ENCODE results near the gene SNX27.

Gene SNX27

GRCh38 chr1:151708891-151709290, 97.0 kb downstream of the SNX27 start:
- H3K27ac Mint-ChIP-seq = no peak overlapping the region
- peaks cover 49% of the 10 kb centered on the region for H3K27me3 Mint-ChIP-seq
- H3K4me3 Mint-ChIP-seq = no peak overlapping the region
- H3K4me1 Mint-ChIP-seq = peaks cover 6% of the 10 kb centered on the region
- H3K36me3 Mint-ChIP-seq = no peaks in the 10 kb centered on the region
- CTCF ChIA-PET = interaction anchor here (1.3 kb wide), 1 partner anchor 26 kb away, joined by 3 read pairs; no protein-coding TSS in a partner anchor
- H3K9me3 Mint-ChIP-seq = no peaks in the 10 kb centered on the region
- DNase-seq = no peak

- DNase-seq = peak; percentile 35
- CTCF ChIA-PET = interaction anchor here (1.3 kb wide), 1 partner anchor 24 kb away, joined by 3 read pairs; no protein-coding TSS in a partner anchor
- Mint-ChIP-seq H3K36me3 (no peaks in the 10 kb centered on the region), H3K27ac (no peak overlapping the region), H3K4me1 (peaks cover 6% of the 10 kb centered on the region), H3K27me3 (peaks cover 63% of the 10 kb centered on the region), H3K4me3 (no peak overlapping the region), H3K9me3 (no peaks in the 10 kb centered on the region)
These were observed 98.5 kb downstream of the SNX27 start for GRCh38 chr1:151710187-151710840.

- CTCF ChIA-PET = interaction anchor here (1.8 kb wide), 1 partner anchor 125 kb away, joined by 4 read pairs; no protein-coding TSS in a partner anchor
- H3K27me3 Mint-ChIP-seq = peaks cover 66% of the 10 kb centered on the region
- no peak overlapping the region for H3K27ac Mint-ChIP-seq
- DNase-seq = no peak
- H3K9me3 Mint-ChIP-seq = no peaks in the 10 kb centered on the region
- peaks cover 6% of the 10 kb centered on the region for H3K4me1 Mint-ChIP-seq
- no peak overlapping the region for H3K4me3 Mint-ChIP-seq
- no peaks in the 10 kb centered on the region for H3K36me3 Mint-ChIP-seq
These were observed 99.4 kb downstream of the SNX27 start for GRCh38 chr1:151711044-151711800.

GRCh38 chr1:151711951-151712350, 100.1 kb downstream of the SNX27 start:
- Mint-ChIP-seq H3K4me1 (peaks cover 4% of the 10 kb centered on the region), H3K36me3 (no peaks in the 10 kb centered on the region), H3K27ac (no peak overlapping the region), H3K9me3 (no peaks in the 10 kb centered on the region), H3K27me3 (peaks cover 69% of the 10 kb centered on the region), H3K4me3 (no peak overlapping the region)
- DNase-seq = no peak
- CTCF ChIA-PET = interaction anchor here (1.8 kb wide), 1 partner anchor 125 kb away, joined by 4 read pairs; no protein-coding TSS in a partner anchor

GRCh38 chr1:151713044-151713443, 101.2 kb downstream of the SNX27 start:
- CTCF ChIA-PET = interaction anchor here (1.8 kb wide), 1 partner anchor 123 kb away, joined by 4 read pairs; no protein-coding TSS in a partner anchor
- no peak overlapping the region for H3K4me3 Mint-ChIP-seq
- peaks cover 5% of the 10 kb centered on the region for H3K4me1 Mint-ChIP-seq
- peaks cover 78% of the 10 kb centered on the region for H3K27me3 Mint-ChIP-seq
- no peaks in the 10 kb centered on the region for H3K9me3 Mint-ChIP-seq
- no peak for DNase-seq
- no peak overlapping the region for H3K27ac Mint-ChIP-seq
- no peaks in the 10 kb centered on the region for H3K36me3 Mint-ChIP-seq

- peaks cover 5% of the 10 kb centered on the region for H3K4me1 Mint-ChIP-seq
- H3K36me3 Mint-ChIP-seq = no peaks in the 10 kb centered on the region
- CTCF ChIA-PET = no interaction called here
- no peaks in the 10 kb centered on the region for H3K9me3 Mint-ChIP-seq
- peak overlapping the region; percentile 43 for H3K27ac Mint-ChIP-seq
- H3K27me3 Mint-ChIP-seq = peaks cover 86% of the 10 kb centered on the region
- H3K4me3 Mint-ChIP-seq = no peak overlapping the region
- no peak for DNase-seq
These were observed 102.0 kb downstream of the SNX27 start for GRCh38 chr1:151713874-151714273.

- Mint-ChIP-seq H3K4me3 (no peak overlapping the region), H3K4me1 (peaks cover 6% of the 10 kb centered on the region), H3K27ac (no peak overlapping the region), H3K9me3 (no peaks in the 10 kb centered on the region), H3K36me3 (no peaks in the 10 kb centered on the region), H3K27me3 (peaks cover 86% of the 10 kb centered on the region)
- no peak for DNase-seq
- CTCF ChIA-PET = no interaction called here
These were observed 103.2 kb downstream of the SNX27 start for GRCh38 chr1:151714820-151715725.

GRCh38 chr1:151715726-151716404, 104.0 kb downstream of the SNX27 start:
- Mint-ChIP-seq H3K27me3 (peaks cover 92% of the 10 kb centered on the region), H3K27ac (no peak overlapping the region), H3K4me3 (no peak overlapping the region), H3K36me3 (no peaks in the 10 kb centered on the region), H3K9me3 (no peaks in the 10 kb centered on the region), H3K4me1 (peaks cover 14% of the 10 kb centered on the region)
- no peak for DNase-seq
- CTCF ChIA-PET = interaction anchor here (1.8 kb wide), 1 partner anchor 19 kb away, joined by 6 read pairs; no protein-coding TSS in a partner anchor

- CTCF ChIA-PET = interaction anchor here (1.8 kb wide), 1 partner anchor 18 kb away, joined by 6 read pairs; no protein-coding TSS in a partner anchor
- Mint-ChIP-seq H3K9me3 (no peaks in the 10 kb centered on the region), H3K4me1 (peaks cover 18% of the 10 kb centered on the region)
These were observed 104.5 kb downstream of the SNX27 start for GRCh38 chr1:151716405-151716762.

GRCh38 chr1:151716771-151717631, 105.2 kb downstream of the SNX27 start, which contains the start of gene CELF3:
CELF3 (minus strand) TSS chr1:151716803; CDS start chr1:151716020, 783 bp downstream.
- no peaks in the 10 kb centered on the region for H3K36me3 Mint-ChIP-seq
- peaks cover 98% of the 10 kb centered on the region for H3K27me3 Mint-ChIP-seq
- peaks cover 24% of the 10 kb centered on the region for H3K4me1 Mint-ChIP-seq
- H3K27ac Mint-ChIP-seq = no peak within 1 kb of the TSS
- DNase-seq = peak; percentile 56
- H3K9me3 Mint-ChIP-seq = no peaks in the 10 kb centered on the region
- no peak within 1 kb of the TSS for H3K4me3 Mint-ChIP-seq
- CTCF ChIA-PET = interaction anchor here (0.7 to 1.8 kb wide), 2 partner anchors 17 to 285 kb away, joined by 3 to 6 read pairs; no protein-coding TSS in a partner anchor

More at GRCh38 chr1:151716405-151716762, 104.5 kb downstream of the SNX27 start:
- no peak for DNase-seq
- Mint-ChIP-seq H3K4me3 (no peak overlapping the region), H3K27ac (no peak overlapping the region), H3K36me3 (no peaks in the 10 kb centered on the region), H3K27me3 (peaks cover 98% of the 10 kb centered on the region)

- Mint-ChIP-seq H3K27ac (no peak overlapping the region), H3K4me1 (peaks cover 26% of the 10 kb centered on the region), H3K4me3 (no peak overlapping the region), H3K27me3 (peaks cover 97% of the 10 kb centered on the region), H3K36me3 (no peaks in the 10 kb centered on the region), H3K9me3 (no peaks in the 10 kb centered on the region)
- DNase-seq = no peak
- CTCF ChIA-PET = interaction anchor here (0.7 to 0.9 kb wide), 2 partner anchors 17 to 284 kb away, joined by 3 read pairs; no protein-coding TSS in a partner anchor
These were observed 106.2 kb downstream of the SNX27 start for GRCh38 chr1:151718011-151718431.

- Mint-ChIP-seq H3K27ac (no peak overlapping the region), H3K36me3 (no peaks in the 10 kb centered on the region), H3K27me3 (peaks cover 97% of the 10 kb centered on the region), H3K4me3 (no peak overlapping the region), H3K9me3 (no peaks in the 10 kb centered on the region), H3K4me1 (peaks cover 26% of the 10 kb centered on the region)
- CTCF ChIA-PET = interaction anchor here (0.9 kb wide), 1 partner anchor 16 kb away, joined by 3 read pairs; no protein-coding TSS in a partner anchor
- DNase-seq = no peak
These were observed 106.8 kb downstream of the SNX27 start for GRCh38 chr1:151718666-151719065.

Data from activated naive CD4-positive, alpha-beta T cell treated with anti-CD3 and anti-CD28 coated beads, Interleukin-2, amount 10 ng/mL, durations not matched to agents 7 days and 5 days (primary cell).